Measurements from ENCODE around the gene SUFU. TPM values are rescaled to one million over a fixed set of nuclear protein-coding genes. Genes with fewer than 3 reads are reported as not detected.

The SUFU gene
- total RNA-seq, 1 experiment from 2014 or later, result 10.6 TPM

DNA sequence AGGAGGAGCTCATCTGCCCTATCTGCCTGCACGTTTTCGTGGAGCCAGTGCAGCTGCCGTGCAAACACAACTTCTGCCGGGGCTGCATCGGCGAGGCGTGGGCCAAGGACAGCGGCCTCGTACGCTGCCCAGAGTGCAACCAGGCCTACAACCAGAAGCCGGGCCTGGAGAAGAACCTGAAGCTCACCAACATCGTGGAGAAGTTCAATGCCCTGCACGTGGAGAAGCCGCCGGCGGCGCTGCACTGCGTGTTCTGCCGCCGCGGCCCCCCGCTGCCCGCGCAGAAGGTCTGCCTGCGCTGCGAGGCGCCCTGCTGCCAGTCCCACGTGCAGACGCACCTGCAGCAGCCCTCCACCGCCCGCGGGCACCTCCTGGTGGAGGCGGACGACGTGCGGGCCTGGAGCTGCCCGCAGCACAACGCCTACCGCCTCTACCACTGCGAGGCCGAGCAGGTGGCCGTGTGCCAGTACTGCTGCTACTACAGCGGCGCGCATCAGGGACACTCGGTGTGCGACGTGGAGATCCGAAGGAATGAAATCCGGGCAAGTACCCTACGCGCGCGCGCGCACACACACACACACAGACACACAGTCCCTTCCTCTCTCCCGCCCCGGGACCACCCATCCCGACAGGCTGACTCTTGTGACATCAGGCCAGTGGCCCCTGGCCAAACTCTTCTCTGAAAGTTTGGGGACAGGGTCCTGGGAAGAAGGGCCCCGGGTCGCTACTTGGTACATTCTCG is 141.0 kb downstream of the SUFU start:
- ChIA-PET POLR2A (interaction anchor here (0.5 to 0.8 kb wide), 2 partner anchors 16 to 69 kb away, joined by 3 to 9 read pairs; partner anchors contain the start of gene ARL3), CTCF (interaction anchor here (0.6 to 2.2 kb wide), 11 partner anchors 15 to 1553 kb away, joined by 3 to 11 read pairs (median 4); partner anchors contain the start of genes ACTR1A and SUFU)
- DNase-seq, result peak; percentile 83 to 92
- peaks cover 23% of the 10 kb centered on the region for H3K36me3 Mint-ChIP-seq (ENCODE audit: insufficient read depth, unreplicated experiment)
- no TSS peak for BruUV-seq (replicated peaks)
- no peaks in the 10 kb centered on the region for H3K27me3 Mint-ChIP-seq (ENCODE audit: insufficient read depth, unreplicated experiment)
- H3K4me1 ChIP-seq, result peaks cover 11% of the 10 kb centered on the region
- H3K9me3 Mint-ChIP-seq (ENCODE audit: unreplicated experiment), result no peaks in the 10 kb centered on the region
- H3K4me1 Mint-ChIP-seq (ENCODE audit: low read depth, unreplicated experiment), result peaks cover 18% of the 10 kb centered on the region
- no peaks in the 10 kb centered on the region for H3K36me3 ChIP-seq (ENCODE audit: control insufficient read depth, insufficient read depth, low read length)
- no peaks in the 10 kb centered on the region for H3K9me3 ChIP-seq
- H3K4me3 ChIP-seq (ENCODE audit: low read depth, low read length), result peak overlapping the region; percentile 74
- no peaks in the 10 kb centered on the region for H3K27me3 ChIP-seq (replicated peaks; ENCODE audit: control insufficient read depth, insufficient read depth, low read length)
- peak; percentile 59 to 80 for TF ChIP-seq CTCF (IDR thresholded peaks at IDR 0.05; ENCODE audit: insufficient read depth in 1 of 2, low read depth in 1 of 2, low read length in 1 of 2, severe bottlenecking in 1 of 2, unreplicated experiment in 1 of 2)
- intact Hi-C loops (cut with micrococcal nuclease; ENCODE audit: unreplicated experiment), result loop anchor here (2.0 kb wide), 1 partner anchor 34 kb away; no protein-coding TSS in a partner anchor
- H3K4me3 Mint-ChIP-seq (ENCODE audit: unreplicated experiment), result peak overlapping the region; percentile 92
- H3K27ac Mint-ChIP-seq (ENCODE audit: unreplicated experiment), result peak overlapping the region; percentile 84

DNA sequence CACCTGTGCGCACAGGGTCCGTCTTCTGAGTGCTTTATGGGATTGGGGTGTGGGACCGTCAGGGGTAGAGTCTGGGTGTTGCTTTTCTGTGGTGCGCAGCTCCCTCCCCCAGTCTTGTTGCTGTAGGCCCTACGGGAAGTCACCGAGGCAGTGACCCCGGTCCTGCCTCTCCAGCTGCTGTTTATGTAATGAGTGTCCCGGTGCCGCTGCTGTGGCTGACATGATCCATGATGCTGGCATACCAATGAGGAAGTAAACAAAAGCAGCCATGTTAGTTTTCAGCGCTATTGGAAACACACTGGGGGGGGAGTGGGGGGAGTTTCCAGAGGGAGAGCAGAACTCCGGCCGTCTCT is 141.6 kb downstream of the SUFU start:
- H3K4me3 ChIP-seq (ENCODE audit: low read depth, low read length), result peak overlapping the region; percentile 74
- no peaks in the 10 kb centered on the region for H3K9me3 ChIP-seq
- H3K4me3 Mint-ChIP-seq (ENCODE audit: unreplicated experiment), result peak overlapping the region; percentile 92
- peak; percentile 61 to 66 for DNase-seq
- H3K4me1 Mint-ChIP-seq (ENCODE audit: low read depth, unreplicated experiment), result peaks cover 18% of the 10 kb centered on the region
- no peaks in the 10 kb centered on the region for H3K36me3 ChIP-seq (ENCODE audit: control insufficient read depth, insufficient read depth, low read length)
- intact Hi-C loops (cut with micrococcal nuclease; ENCODE audit: unreplicated experiment), result loop anchor here (2.0 kb wide), 1 partner anchor 33 kb away; no protein-coding TSS in a partner anchor
- H3K4me1 ChIP-seq, result peaks cover 11% of the 10 kb centered on the region
- H3K9me3 Mint-ChIP-seq (ENCODE audit: unreplicated experiment), result no peaks in the 10 kb centered on the region
- CTCF ChIA-PET, result interaction anchor here (0.6 to 2.2 kb wide), 8 partner anchors 16 to 1554 kb away, joined by 3 to 11 read pairs (median 6); partner anchors contain the start of gene SUFU
- H3K27me3 Mint-ChIP-seq (ENCODE audit: insufficient read depth, unreplicated experiment), result no peaks in the 10 kb centered on the region
- BruUV-seq (replicated peaks), result no TSS peak
- peaks cover 23% of the 10 kb centered on the region for H3K36me3 Mint-ChIP-seq (ENCODE audit: insufficient read depth, unreplicated experiment)
- no peaks in the 10 kb centered on the region for H3K27me3 ChIP-seq (replicated peaks; ENCODE audit: control insufficient read depth, insufficient read depth, low read length)
- POLR2A ChIA-PET, result no interaction called here
- H3K27ac Mint-ChIP-seq (ENCODE audit: unreplicated experiment), result peak overlapping the region; percentile 84
- no peak for TF ChIP-seq CTCF (IDR thresholded peaks at IDR 0.05; ENCODE audit: insufficient read depth in 1 of 2, low read depth in 1 of 2, low read length in 1 of 2, severe bottlenecking in 1 of 2, unreplicated experiment in 1 of 2)

DNA sequence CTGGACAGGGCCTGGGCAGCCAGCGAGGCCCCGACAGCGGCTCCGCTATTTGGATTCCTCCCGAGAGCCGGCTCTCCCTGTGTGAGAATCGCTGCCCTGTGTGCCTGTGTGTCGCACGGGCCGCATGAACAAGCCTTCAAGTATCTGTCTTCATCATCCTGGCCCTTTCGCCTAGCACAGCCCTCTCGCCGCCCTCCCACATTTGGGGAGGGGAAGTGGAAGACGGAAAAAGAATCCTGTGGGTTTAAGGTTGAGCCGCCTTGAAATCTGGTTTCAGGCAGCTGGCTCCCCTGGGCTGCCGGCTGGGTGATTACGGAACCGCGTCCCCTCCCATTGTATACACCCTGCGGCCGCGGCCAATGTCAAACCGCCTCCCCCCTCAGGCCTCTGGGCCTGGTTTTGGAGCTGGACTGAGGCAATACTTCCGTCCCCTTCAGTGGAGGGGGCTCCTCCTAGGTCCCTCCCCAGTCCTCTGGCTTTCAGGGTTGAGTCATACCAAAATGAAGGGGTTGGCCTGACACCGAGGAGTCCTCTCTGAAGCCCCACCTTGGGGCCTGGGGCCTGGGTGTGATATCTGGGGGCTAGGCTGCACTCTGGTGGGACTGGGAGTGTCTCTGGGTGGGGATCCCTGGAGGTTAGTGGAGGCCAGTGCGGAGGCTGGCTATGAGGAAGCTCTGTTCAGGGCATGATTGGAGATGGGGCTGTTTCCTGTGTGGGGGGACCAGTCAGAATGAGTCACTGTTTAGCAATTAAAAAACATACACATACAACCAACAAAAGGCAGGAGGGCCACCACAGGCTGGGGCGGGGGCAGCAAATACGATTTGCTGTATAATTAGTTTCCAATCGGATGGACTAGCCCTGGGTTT is 142.2 kb downstream of the SUFU start:
- Histone ChIP-seq H3K36me3 (ENCODE audit: control insufficient read depth, insufficient read depth, low read length) (no peaks in the 10 kb centered on the region), H3K9me3 (no peaks in the 10 kb centered on the region), H3K27me3 (replicated peaks; ENCODE audit: control insufficient read depth, insufficient read depth, low read length) (no peaks in the 10 kb centered on the region), H3K4me3 (ENCODE audit: low read depth, low read length) (peak overlapping the region; percentile 74), H3K4me1 (peaks cover 11% of the 10 kb centered on the region)
- Mint-ChIP-seq H3K4me1 (ENCODE audit: low read depth, unreplicated experiment) (peaks cover 18% of the 10 kb centered on the region), H3K27ac (ENCODE audit: unreplicated experiment) (peak overlapping the region; percentile 84), H3K4me3 (ENCODE audit: unreplicated experiment) (peak overlapping the region; percentile 92), H3K27me3 (ENCODE audit: insufficient read depth, unreplicated experiment) (no peaks in the 10 kb centered on the region), H3K9me3 (ENCODE audit: unreplicated experiment) (no peaks in the 10 kb centered on the region), H3K36me3 (ENCODE audit: insufficient read depth, unreplicated experiment) (peaks cover 23% of the 10 kb centered on the region)
- intact Hi-C loops (cut with micrococcal nuclease; ENCODE audit: unreplicated experiment), result loop anchor here (2.0 kb wide), 1 partner anchor 33 kb away; no protein-coding TSS in a partner anchor
- BruUV-seq (replicated peaks), result no TSS peak
- no peak for TF ChIP-seq CTCF (IDR thresholded peaks at IDR 0.05; ENCODE audit: insufficient read depth in 1 of 2, low read depth in 1 of 2, low read length in 1 of 2, severe bottlenecking in 1 of 2, unreplicated experiment in 1 of 2)
- CTCF ChIA-PET, result interaction anchor here (0.6 to 2.2 kb wide), 3 partner anchors 17 to 31 kb away, joined by 7 to 8 read pairs (median 7); no protein-coding TSS in a partner anchor
- DNase-seq, result peak in 1 of 2 experiments; percentile 49
- POLR2A ChIA-PET, result interaction anchor here (0.6 kb wide), 1 partner anchor 307 kb away, joined by 3 read pairs; no protein-coding TSS in a partner anchor
